ENCODE results near the gene DLG2.

DNA sequence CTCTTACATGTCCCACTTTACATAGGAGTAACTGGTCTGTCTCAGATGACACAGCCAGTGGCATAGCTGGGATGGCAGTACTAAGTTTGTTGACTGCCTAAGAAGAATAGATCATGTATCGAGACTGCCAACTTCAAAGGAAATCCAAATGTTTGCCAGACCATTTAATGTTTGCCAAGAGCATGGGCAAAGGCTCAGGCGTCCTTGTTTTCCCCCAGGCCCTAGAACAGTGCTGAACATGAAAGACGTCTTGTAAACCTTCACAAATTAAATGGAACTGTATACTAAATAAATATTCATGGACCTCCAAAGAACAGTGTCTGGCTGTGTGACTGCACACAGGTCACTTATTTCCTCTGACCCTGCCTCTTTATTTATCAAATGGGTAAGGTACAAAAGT, 2106.3 kb downstream of the DLG2 start:
- TF ChIP-seq, protein P1, sequence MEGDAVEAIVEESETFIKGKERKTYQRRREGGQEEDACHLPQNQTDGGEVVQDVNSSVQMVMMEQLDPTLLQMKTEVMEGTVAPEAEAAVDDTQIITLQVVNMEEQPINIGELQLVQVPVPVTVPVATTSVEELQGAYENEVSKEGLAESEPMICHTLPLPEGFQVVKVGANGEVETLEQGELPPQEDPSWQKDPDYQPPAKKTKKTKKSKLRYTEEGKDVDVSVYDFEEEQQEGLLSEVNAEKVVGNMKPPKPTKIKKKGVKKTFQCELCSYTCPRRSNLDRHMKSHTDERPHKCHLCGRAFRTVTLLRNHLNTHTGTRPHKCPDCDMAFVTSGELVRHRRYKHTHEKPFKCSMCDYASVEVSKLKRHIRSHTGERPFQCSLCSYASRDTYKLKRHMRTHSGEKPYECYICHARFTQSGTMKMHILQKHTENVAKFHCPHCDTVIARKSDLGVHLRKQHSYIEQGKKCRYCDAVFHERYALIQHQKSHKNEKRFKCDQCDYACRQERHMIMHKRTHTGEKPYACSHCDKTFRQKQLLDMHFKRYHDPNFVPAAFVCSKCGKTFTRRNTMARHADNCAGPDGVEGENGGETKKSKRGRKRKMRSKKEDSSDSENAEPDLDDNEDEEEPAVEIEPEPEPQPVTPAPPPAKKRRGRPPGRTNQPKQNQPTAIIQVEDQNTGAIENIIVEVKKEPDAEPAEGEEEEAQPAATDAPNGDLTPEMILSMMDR (IDR thresholded peaks at IDR 0.05): no peak
- no peak for TF ChIP-seq POLR2A (IDR thresholded peaks at IDR 0.05)

All from uterus (tissue), 2 donors.